Left hindlimb (tissue), 1 donor: ENCODE data around the gene MALRD1.
"Not testable (repeated sequence)": the region's sequence is repeated elsewhere in the genome, so short reads cannot be mapped to it uniquely, and the experiment has no call there.

Source experiments
- DNase-seq: peaks from one replicate; pipeline ENCODE4 v3.0.0-alpha.2; 2018

MALRD1 gene

GRCh38 chr10:19724287-19724686, 675.7 kb downstream of the MALRD1 start:
- DNase-seq: no peak

- DNase-seq: no peak
Measured at GRCh38 chr10:19728376-19728775, 679.8 kb downstream of the MALRD1 start.

- DNase-seq: no peak
Measured at GRCh38 chr10:19728964-19729363, 680.4 kb downstream of the MALRD1 start.

DNA sequence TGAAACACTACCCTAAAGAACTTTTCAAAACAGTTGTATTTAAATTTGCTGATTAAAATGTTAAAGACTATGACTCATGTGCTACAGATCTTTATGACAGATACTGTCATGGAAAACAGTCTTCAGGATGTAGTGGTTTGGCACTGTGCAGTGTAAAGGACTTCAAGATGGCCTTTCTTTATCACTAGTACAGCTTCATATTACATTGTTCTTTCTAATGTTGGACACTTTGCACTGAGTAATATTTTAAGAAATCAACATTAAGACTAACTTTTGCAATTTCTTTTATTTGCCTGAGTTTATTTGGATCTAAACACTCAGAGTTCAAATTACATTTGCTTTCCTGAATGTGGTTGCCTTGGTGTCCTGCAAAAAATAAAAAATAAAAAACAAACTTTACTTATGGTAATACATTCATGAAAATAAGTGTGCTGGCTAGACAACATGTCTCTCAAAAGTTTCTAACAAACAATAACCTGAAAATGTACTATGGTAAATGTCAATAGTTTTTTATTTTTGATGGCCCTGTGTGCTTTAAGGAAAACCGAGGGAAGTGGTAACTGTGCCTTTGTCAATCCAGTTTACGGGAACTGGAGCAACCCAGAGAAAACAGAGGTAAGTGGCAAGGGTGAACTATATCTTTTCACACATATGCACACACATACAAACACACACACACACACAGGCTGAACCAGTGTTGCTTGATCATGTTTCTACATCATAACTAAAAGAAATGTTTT, 681.7 kb downstream of the MALRD1 start:
- DNase-seq: no peak

DNA sequence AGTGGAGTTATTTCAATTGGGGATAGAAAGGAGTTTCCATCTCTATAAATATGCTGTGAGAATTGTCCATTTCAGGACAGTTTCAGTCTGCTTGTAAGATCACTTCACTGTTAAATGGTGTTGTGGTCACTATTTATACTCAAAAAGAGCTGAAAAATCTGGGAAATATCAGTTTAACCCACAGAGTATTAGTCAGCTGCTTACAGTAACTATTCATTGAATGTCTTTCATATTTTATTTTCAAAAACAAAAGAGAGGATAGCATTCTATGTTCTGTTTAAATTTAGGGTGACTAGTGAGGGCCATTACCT, 682.3 kb downstream of the MALRD1 start:
- DNase-seq: no peak

- DNase-seq: no peak
Measured at GRCh38 chr10:19731560-19731959, 683.0 kb downstream of the MALRD1 start.

DNA sequence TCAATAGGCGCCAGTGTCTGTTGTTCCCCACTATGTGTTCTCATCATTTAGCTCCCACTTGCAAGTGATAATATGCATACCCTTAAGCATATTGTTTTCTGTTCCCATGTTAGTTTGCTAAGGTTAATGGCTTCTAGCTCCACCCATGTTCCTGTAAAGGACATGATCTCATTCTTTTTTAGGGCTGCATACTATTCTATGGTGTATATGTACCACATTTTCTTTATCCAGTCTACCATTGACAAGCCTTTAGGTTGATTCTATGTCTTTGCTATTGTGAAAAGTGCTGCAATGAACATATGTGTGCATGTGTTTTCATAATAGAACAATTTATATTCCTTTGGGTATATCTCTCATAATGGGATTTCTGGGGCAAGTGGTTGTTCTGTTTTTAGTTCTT, 689.8 kb downstream of the MALRD1 start:
- no peak for DNase-seq

GRCh38 chr10:19739232-19739631, 690.6 kb downstream of the MALRD1 start:
- not testable (repeated sequence) for DNase-seq

GRCh38 chr10:19742144-19742543, 693.5 kb downstream of the MALRD1 start:
- not testable (repeated sequence) for DNase-seq

- no peak for DNase-seq
Measured at GRCh38 chr10:19745672-19746071, 697.1 kb downstream of the MALRD1 start.

DNA sequence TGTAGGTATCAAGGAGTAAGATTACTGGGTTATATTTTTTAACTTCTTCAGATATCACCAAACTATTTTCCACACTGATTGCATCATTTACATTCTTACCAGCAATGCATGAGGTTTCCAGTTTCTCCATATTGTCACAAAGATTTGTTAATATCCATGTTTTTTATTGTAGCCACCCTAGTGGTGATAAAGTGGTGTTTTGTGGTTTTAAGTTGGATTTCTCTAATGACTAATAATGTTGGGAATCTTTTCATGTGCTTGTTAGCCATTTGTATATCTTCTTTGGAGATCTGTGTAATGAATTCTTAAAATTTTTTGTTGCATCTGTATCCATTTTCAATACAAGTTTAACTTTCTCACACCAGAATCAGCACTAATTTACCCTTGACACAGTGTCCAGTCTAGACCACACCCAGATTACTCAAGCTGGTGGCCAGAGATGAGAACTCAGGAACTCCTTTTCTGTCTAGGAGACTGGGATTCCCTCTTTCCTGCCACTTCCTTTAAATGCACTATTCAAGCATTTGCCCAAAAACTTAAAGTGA, 700.7 kb downstream of the MALRD1 start:
- no peak for DNase-seq

GRCh38 chr10:19750972-19751371, 702.4 kb downstream of the MALRD1 start:
- DNase-seq: no peak

GRCh38 chr10:19756919-19757318, 708.3 kb downstream of the MALRD1 start:
- no peak for DNase-seq

- DNase-seq: no peak
Measured at GRCh38 chr10:19762026-19762425, 713.4 kb downstream of the MALRD1 start.

GRCh38 chr10:19764111-19764510, 715.5 kb downstream of the MALRD1 start:
- no peak for DNase-seq

DNA sequence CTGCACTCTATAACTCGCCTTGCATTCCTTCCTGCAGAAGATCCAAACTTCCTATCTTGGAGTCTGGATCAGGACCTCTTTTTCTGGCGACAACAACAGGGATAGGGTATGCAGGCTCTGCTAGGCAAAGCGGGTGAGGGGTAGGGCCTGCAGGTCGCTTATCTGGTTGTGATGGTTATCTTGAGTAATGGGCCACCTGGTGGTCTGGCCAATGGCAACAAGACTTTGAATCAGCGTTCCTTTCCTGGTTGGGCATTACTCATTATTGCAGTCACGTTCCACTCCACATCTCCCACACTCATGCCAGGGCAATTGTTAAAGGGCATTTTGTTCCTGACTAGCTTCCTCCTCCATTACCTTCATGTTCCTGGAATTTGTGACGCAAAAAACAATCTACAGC, 719.3 kb downstream of the MALRD1 start:
- no peak for DNase-seq

GRCh38 chr10:19769826-19770225, 721.2 kb downstream of the MALRD1 start:
- not testable (repeated sequence) for DNase-seq

- no peak for DNase-seq
Measured at GRCh38 chr10:19772972-19773371, 724.4 kb downstream of the MALRD1 start.

DNA sequence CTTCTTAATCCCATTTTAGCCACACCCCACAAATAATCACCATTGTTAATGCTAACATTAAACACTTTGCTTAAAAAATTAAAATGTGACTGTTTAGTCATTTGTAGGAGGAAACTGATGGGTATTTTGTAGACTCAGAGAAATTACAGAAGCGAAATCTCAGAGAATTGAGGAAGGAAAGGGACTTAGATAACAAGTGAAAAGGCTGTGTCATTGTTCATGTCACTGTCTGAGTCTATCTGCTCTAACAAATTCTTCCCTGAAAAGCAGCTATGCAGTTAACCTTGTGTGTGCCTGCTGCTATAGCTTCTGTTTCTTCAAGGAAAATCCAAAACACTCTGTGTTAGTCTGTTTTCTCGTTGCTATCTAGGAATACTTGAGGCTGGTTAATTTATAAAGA, 726.7 kb downstream of the MALRD1 start:
- no peak for DNase-seq

GRCh38 chr10:19777806-19778205, 729.2 kb downstream of the MALRD1 start:
- no peak for DNase-seq

DNA sequence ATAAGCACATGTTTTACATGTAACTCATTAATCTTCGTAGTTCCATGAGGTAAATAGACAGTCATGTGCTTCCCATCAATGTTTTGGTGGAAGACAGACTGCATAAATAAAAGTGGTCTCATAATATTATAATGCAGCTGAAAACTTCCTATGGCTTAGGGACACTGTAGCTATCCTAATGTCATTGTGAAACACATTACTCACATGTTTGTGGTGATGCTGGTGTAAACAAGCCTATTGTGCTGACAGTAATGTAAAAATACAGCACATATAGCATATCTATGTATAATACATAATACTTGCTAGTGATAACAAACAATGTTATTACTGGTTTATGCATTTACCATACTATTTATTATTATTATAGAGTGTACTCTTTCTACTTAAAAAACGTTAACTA, 730.4 kb downstream of the MALRD1 start:
- DNase-seq: no peak

DNA sequence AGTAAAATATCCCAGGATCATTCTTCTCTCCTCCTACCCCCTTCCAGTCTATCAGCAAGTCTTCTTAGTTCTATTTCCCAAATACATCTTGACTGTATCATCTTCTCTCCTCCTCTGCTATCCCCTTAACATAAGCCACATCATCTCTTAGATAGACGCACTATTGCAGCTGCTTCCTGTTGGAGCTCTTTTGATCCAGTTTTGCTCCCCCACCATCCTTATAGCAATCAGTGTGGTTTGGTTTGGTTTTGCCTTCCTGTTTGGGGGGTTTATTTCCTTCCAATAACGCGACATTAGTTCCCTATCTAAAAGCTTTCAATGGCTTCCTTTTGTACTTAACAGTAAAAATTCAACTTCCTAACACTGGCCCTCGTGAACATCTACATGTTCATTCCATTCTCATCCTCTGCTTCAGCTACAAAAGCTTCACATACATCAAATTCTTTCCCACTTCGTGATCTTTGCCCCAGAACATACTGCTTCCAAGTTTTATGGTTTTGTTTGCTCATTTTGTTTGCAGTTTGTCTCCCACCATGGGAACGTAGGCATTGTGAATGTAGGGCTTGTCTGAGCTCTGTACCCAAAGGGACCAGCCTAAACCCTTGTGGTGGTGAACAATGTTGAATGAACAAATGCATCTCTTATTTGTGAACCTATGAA, 734.0 kb downstream of the MALRD1 start:
- DNase-seq: no peak

DNA sequence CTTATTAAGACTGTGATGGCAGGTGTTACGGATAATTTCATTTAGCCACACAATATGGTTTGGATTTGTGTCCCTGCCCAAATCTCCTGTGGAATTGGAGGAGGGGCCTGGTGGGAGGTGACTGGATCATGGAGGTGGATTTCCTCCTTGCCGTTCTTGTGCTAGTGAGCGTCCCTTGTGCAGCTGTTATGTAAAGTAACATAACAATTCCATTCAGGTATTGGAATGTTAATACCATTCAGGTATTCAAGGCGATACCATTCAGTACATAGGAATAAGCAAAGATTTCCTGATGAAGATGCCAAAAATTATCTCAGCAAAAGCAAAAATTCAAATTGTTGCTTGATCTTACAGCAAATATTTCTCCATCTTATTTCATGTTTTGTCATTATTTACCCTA, 735.1 kb downstream of the MALRD1 start:
- no peak for DNase-seq
